Superior temporal gyrus (tissue), 1 donor: Measurements from ENCODE around the gene SHC1.

Experiments
- DNase-seq: peaks from one replicate; pipeline ENCODE4 v3.0.0-alpha.2; 2016; ENCODE audit errors: extremely low spot score

Gene SHC1

GRCh38 chr1:154970631-154971340 is at the start of gene SHC1:
SHC1 (minus strand) TSS chr1:154970747; CDS start chr1:154970526, 221 bp downstream.
- peak; percentile 82 for DNase-seq

- no peak for DNase-seq
Observed at GRCh38 chr1:155019377-155020245, 49.1 kb upstream of the SHC1 start.

GRCh38 chr1:155018617-155019348 is 48.2 kb upstream of the SHC1 start:
- DNase-seq, result no peak

GRCh38 chr1:155017946-155018316 is 47.4 kb upstream of the SHC1 start:
- no peak for DNase-seq

GRCh38 chr1:155017041-155017945 is 46.7 kb upstream of the SHC1 start:
- DNase-seq, result peak; percentile 84

GRCh38 chr1:155016231-155016831 is 45.8 kb upstream of the SHC1 start:
- DNase-seq, result no peak

GRCh38 chr1:155015527-155016230 is 45.1 kb upstream of the SHC1 start:
- no peak for DNase-seq

GRCh38 chr1:155014709-155015508 is 44.4 kb upstream of the SHC1 start:
- no peak for DNase-seq

- no peak for DNase-seq
Observed at GRCh38 chr1:155013632-155014031, 43.1 kb upstream of the SHC1 start.

GRCh38 chr1:155012776-155013602 is 42.4 kb upstream of the SHC1 start:
- no peak for DNase-seq

- DNase-seq, result peak; percentile 80
Observed at GRCh38 chr1:155012026-155012546, 41.5 kb upstream of the SHC1 start.

- no peak for DNase-seq
Observed at GRCh38 chr1:155011437-155012025, 41.0 kb upstream of the SHC1 start.

- DNase-seq, result no peak
Observed at GRCh38 chr1:155011004-155011416, 40.5 kb upstream of the SHC1 start.

- no peak for DNase-seq
Observed at GRCh38 chr1:155010211-155010918, 39.8 kb upstream of the SHC1 start.

- DNase-seq, result no peak
Observed at GRCh38 chr1:155009742-155010141, 39.2 kb upstream of the SHC1 start.

GRCh38 chr1:155009221-155009711 is 38.7 kb upstream of the SHC1 start:
- no peak for DNase-seq
